HL-60 (cell line): ENCODE measurements around the gene STEAP4.

Experiments used
- CTCF ChIP-seq: IDR thresholded peaks from one replicate; pipeline ENCODE4 v1.5.1; 2011; ENCODE audit warnings: low read length, control low read depth, inconsistent platforms; ENCODE audit not compliant: insufficient read depth
- GABPA ChIP-seq: IDR thresholded peaks from 2 replicates; pipeline ENCODE4 v1.6.1; 2012; ENCODE audit warnings: low read depth
- POLR2AphosphoS5 ChIP-seq: IDR thresholded peaks from 2 replicates; pipeline ENCODE4 v1.6.1; 2012; ENCODE audit warnings: low read depth
- REST ChIP-seq: IDR thresholded peaks from 2 replicates; pipeline ENCODE4 v1.6.1; 2012; ENCODE audit warnings: low read depth; ENCODE audit not compliant: insufficient replicate concordance
- SPI1 ChIP-seq: IDR thresholded peaks from 2 replicates; pipeline ENCODE4 v1.6.1; 2012; ENCODE audit warnings: low read depth, mild to moderate bottlenecking, borderline replicate concordance

- no peak for TF ChIP-seq CTCF
- no peak for TF ChIP-seq POLR2AphosphoS5
- TF ChIP-seq GABPA, result no peak
- no peak for TF ChIP-seq REST
- TF ChIP-seq SPI1, result no peak
Measured at GRCh38 chr7:88317422-88317821, 10.7 kb upstream of the STEAP4 start.
